ENCODE results near the gene LRCH2. TPM values are rescaled to one million over a fixed set of nuclear protein-coding genes. Genes with fewer than 3 reads are reported as not detected.

LRCH2 gene, protein sequence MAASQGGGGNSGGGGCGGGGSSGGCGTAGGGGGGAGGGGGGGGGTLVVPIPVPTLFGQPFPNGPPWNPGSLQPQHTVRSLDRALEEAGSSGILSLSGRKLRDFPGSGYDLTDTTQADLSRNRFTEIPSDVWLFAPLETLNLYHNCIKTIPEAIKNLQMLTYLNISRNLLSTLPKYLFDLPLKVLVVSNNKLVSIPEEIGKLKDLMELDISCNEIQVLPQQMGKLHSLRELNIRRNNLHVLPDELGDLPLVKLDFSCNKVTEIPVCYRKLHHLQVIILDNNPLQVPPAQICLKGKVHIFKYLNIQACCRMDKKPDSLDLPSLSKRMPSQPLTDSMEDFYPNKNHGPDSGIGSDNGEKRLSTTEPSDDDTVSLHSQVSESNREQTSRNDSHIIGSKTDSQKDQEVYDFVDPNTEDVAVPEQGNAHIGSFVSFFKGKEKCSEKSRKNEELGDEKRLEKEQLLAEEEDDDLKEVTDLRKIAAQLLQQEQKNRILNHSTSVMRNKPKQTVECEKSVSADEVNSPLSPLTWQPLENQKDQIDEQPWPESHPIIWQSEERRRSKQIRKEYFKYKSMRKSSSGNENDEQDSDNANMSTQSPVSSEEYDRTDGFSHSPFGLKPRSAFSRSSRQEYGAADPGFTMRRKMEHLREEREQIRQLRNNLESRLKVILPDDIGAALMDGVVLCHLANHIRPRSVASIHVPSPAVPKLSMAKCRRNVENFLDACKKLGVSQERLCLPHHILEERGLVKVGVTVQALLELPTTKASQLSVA
- not detected for total RNA-seq
- not detected for total RNA-seq (2013)

DNA sequence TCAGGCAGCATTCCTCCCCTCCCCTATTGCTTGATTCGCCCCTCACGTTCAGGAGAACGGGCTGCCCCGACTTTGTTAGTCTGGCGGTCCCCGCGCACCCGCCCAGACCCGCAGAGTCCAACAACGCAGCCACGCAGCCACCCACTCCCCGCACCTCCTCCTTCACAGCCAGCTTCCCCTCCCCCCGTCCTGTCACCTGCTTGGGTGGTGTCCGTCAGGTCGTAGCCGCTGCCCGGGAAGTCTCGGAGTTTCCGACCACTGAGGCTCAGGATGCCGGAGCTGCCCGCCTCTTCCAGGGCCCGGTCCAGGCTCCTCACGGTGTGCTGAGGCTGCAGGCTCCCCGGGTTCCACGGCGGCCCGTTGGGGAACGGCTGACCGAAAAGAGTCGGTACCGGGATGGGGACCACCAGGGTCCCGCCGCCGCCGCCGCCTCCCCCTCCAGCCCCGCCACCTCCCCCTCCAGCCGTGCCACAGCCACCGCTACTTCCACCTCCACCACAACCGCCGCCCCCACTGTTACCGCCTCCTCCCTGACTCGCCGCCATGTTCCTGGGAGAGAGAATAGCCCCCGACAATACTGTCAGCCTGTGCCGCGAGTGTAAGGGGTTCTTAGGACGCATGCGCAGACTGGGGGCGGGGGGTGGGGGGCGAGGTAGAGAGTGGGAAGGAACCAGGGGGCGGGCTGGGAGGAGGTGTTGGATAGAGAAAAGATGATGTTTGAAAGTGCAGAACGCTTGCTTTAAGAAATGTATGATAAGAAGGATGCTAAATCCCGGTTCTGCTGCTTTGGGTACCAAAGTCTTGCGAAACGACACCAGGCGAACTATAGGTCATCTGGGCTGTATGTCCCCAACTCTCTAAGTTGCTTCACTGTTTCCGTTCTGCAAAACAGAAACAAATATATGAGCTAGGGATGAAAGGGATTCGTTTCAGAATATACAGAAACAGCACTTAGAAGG lies at the start of gene LRCH2:
TSS of gene LRCH2 (minus strand) at position 600 of the 959 bp plus-strand sequence. CDS start at position 545, 55 bp downstream.
- intact Hi-C loops (cut with micrococcal nuclease): no loop called here

DNA sequence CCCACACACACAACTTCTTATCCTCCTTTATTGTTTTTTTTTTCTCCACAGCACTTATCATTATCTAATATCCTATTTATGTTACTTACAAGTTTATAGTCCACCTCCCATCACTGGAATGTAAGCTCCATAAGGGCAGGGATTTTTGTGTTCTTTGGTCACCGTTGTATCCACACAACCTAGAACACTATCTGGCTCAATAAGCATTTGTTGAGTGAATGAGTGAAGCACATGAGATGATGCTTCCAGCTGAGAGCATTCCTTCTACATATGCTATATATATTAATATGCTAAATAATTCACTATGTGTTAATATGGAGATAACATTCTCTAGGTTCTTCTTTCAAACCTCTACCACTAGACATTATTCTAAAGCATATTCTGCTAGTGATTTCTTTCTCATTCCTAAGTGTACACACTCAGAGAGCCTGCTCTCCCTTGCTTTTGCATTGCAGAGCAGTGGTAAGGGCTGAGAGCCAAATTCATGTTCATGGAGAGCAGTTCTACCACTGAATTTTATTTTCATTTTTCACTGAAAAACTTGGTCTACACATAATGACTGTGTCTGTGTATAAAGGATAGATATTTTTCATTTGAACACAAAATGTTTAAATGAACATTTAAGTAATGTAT lies 35.3 kb upstream of the LRCH2 start:
- DNase-seq (no peak), ATAC-seq (no peak)
- Mint-ChIP-seq H3K27me3 (ENCODE audit: low read depth in 2 of 2) (peaks cover 0 to 5% of the 10 kb centered on the region in 2 donors), H3K4me3 (no peak overlapping the region), H3K9me3 (no peaks in the 10 kb centered on the region), H3K36me3 (no peaks in the 10 kb centered on the region), H3K4me1 (no peaks in the 10 kb centered on the region), H3K27ac (no peak overlapping the region)
- no peaks in the 10 kb centered on the region for H3K36me3 ChIP-seq (ENCODE audit: control insufficient read depth, insufficient read depth, low read length)
- no peak overlapping the region for H3K4me3 ChIP-seq (ENCODE audit: low read length)
- intact Hi-C loops (cut with micrococcal nuclease): no loop called here
- no peaks in the 10 kb centered on the region for H3K4me1 ChIP-seq (ENCODE audit: control insufficient read depth, insufficient read depth, low read length)
- H3K9me3 ChIP-seq (ENCODE audit: control insufficient read depth, insufficient read depth, low read length): no peaks in the 10 kb centered on the region
- H3K27me3 ChIP-seq (ENCODE audit: control insufficient read depth, insufficient read depth, low read length): no peaks in the 10 kb centered on the region
- no CpG with 5 or more reads among the region's 1 CpG for WGBS (ENCODE audit: insufficient coverage)
- TF ChIP-seq, protein P1, sequence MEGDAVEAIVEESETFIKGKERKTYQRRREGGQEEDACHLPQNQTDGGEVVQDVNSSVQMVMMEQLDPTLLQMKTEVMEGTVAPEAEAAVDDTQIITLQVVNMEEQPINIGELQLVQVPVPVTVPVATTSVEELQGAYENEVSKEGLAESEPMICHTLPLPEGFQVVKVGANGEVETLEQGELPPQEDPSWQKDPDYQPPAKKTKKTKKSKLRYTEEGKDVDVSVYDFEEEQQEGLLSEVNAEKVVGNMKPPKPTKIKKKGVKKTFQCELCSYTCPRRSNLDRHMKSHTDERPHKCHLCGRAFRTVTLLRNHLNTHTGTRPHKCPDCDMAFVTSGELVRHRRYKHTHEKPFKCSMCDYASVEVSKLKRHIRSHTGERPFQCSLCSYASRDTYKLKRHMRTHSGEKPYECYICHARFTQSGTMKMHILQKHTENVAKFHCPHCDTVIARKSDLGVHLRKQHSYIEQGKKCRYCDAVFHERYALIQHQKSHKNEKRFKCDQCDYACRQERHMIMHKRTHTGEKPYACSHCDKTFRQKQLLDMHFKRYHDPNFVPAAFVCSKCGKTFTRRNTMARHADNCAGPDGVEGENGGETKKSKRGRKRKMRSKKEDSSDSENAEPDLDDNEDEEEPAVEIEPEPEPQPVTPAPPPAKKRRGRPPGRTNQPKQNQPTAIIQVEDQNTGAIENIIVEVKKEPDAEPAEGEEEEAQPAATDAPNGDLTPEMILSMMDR (IDR thresholded peaks at IDR 0.05): no peak
- no peak overlapping the region for H3K27ac ChIP-seq (ENCODE audit: low read length)

More for the DNA sequence above, at the start of gene LRCH2:
- Histone ChIP-seq H3K27ac (ENCODE audit: low read length) (no peak within 1 kb of the TSS), H3K36me3 (ENCODE audit: control insufficient read depth, insufficient read depth, low read length) (no peaks in the 10 kb centered on the region), H3K27me3 (ENCODE audit: control insufficient read depth, insufficient read depth, low read length) (no peaks in the 10 kb centered on the region), H3K4me1 (ENCODE audit: control insufficient read depth, insufficient read depth, low read length) (peaks cover 3% of the 10 kb centered on the region), H3K4me3 (ENCODE audit: low read length) (no peak within 1 kb of the TSS), H3K9me3 (ENCODE audit: control insufficient read depth, insufficient read depth, low read length) (no peaks in the 10 kb centered on the region)
- TF ChIP-seq, protein P1 (IDR thresholded peaks at IDR 0.05): no peak
- Mint-ChIP-seq H3K36me3 (peaks cover 7% of the 10 kb centered on the region), H3K27ac (no peak within 1 kb of the TSS), H3K9me3 (no peaks in the 10 kb centered on the region), H3K4me3 (peak within 1 kb of the TSS; percentile 17), H3K27me3 (ENCODE audit: low read depth in 2 of 2) (peaks cover 32 to 65% of the 10 kb centered on the region in 2 donors), H3K4me1 (no peaks in the 10 kb centered on the region)
- 2% methylated on average over 51 of the region's 59 CpGs for WGBS (ENCODE audit: insufficient coverage)
- ATAC-seq (no peak), DNase-seq (no peak)

DNA sequence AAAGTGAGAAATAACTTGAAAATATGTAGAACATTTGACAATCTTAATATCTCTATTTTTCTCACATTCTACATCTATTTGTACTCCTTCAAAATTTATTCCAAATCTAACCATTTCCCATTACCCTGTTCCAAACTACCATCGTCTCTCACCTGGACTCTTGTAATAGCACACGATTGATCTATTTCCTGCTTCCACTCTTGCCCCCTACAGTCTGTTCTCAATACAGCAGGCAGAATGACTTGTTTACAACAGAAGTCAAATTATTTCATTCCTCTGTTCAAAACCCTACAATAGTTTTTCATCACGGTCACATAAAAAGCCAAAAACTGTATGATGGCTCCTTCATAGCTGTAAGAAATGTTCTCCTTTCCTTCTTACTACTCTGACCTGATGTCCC lies 34.5 kb upstream of the LRCH2 start:
- Histone ChIP-seq H3K4me1 (ENCODE audit: control insufficient read depth, insufficient read depth, low read length) (no peaks in the 10 kb centered on the region), H3K27me3 (ENCODE audit: control insufficient read depth, insufficient read depth, low read length) (no peaks in the 10 kb centered on the region), H3K27ac (ENCODE audit: low read length) (no peak overlapping the region), H3K36me3 (ENCODE audit: control insufficient read depth, insufficient read depth, low read length) (no peaks in the 10 kb centered on the region), H3K9me3 (ENCODE audit: control insufficient read depth, insufficient read depth, low read length) (no peaks in the 10 kb centered on the region), H3K4me3 (ENCODE audit: low read length) (no peak overlapping the region)
- 33% methylated on average over 3 of the region's 3 CpGs for WGBS (ENCODE audit: insufficient coverage)
- Mint-ChIP-seq H3K4me3 (no peak overlapping the region), H3K27me3 (ENCODE audit: low read depth in 2 of 2) (no peaks in the 10 kb centered on the region), H3K9me3 (no peaks in the 10 kb centered on the region), H3K36me3 (no peaks in the 10 kb centered on the region), H3K27ac (no peak overlapping the region), H3K4me1 (no peaks in the 10 kb centered on the region)
- DNase-seq (no peak), ATAC-seq (no peak)
- intact Hi-C loops (cut with micrococcal nuclease): no loop called here
- TF ChIP-seq, protein P1 (IDR thresholded peaks at IDR 0.05): no peak
